ENCODE data around the gene HSF2.
"Not testable (repeated sequence)": the region's sequence is repeated elsewhere in the genome, so short reads cannot be mapped to it uniquely, and the experiment has no call there.

HSF2 gene

DNA sequence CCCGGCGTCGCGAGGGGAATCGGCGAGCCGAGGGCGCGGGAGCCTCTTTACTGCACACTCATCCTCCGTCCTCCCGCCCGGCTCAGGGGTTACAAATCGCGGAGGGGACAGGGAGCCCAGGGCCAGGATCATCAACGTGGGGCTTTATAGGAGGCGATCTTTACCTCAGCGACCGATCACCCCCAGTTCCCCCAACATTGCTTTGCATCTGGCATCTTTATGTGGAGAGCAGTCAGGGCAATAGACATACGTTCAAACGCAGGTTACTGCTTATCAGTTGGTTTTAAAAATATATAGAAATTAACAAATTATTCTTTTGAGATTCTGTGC, 634 bp downstream of the HSF2 start:
- DNase-seq = no peak

DNA sequence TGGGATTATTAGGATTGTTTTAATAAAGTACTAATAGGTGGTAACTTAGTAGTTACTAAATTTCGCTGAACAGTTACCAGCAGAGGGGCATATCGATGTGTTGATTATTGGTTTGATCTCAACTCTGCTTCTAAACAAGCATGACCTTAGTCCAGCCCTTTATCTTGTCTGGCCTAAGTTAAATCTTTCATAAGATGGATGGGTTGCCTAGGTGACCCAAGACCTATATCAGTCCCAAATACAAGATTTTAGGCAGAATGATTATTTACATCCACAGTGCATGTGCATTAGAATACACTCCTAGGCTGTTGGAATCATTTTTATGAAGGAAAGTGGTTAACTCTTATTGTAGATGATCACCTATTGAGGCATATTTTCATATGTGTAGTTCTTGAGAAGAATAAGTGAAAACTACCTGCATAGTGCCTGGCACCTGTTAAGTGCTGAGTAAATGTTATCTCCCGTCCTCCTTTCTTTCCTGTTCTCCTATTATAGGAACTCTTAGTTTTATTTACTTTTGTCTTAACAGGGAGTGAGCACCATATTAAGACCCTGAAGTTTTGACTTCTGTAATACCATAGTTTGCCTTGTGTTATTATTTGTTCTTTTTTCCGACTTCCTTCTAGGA, 1.1 kb downstream of the HSF2 start:
- DNase-seq = no peak

DNA sequence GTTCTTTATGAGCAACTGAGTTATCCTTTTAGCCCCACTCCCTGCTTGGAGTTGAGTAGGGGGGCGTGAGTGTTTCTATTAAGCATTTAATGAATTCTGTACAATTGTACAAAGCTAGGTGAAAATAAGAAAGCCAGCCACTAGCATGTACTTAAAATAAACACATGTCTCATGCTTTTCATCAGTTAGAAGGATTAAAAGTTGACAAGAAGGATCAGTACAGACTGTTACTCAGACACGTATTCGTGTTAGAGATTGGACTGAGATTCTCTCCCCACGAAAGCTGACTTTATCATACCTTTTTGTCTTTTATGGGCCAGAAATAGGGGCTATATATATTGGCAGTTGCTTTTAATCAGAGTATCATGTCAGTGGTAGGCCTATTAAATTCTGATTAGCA, 1.7 kb downstream of the HSF2 start:
- no peak for DNase-seq

DNA sequence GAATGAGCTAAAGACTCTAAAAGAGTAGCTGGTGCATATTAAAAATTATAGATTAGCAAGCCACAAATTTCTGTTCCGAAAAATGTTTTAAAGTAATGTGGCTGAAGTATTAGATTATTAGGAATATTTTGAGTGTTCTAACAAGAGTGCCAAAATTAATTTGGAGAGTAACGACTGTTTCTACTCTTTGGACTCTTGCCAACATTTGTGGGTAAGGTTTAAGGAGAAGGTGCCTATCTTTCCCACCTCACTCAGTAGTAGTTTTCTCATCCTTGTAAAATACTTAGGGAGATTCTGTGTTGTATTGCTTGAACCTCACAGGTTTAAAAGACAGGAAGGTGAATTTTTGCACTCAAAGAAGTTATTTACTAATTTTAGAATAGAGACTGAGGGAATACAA, 5.0 kb downstream of the HSF2 start:
- DNase-seq = no peak

DNA sequence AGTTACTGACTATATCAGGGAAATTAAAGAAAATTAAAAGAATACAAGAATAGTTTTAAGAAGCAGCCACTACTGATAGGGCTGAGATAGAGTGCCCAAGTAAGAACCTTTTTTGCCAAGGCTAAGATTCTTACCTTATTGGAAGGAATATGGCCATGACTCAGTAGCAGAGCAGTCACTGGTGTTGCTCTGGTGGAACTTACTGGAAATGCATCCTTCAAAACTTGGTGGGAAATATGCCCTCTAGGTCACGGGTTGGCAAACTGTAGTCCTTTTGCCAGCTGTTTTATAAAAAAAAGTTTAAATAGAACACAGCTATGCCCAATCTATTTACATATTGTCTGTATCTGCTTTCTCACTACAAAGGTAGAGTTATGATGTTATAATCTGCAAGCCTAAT, 6.0 kb downstream of the HSF2 start:
- no peak for DNase-seq

DNA sequence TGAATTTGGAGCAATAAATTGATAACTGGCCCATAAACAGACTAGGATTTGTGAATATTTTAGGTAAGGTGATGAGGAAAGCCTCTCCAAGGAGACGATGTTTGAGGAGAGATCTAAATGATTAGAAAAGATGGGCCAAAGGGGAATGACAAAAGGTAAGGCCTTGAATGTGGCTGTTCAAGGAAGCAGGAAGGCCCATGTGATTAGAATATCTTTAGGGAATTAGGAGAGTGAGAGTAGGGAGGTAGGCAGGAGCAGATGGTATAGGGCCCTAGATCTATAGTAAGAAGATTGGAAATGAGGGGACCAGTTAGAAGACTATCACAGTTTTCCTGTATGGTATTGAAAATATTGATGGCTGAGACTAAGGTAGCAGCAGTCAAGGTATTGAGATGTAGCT, 6.7 kb downstream of the HSF2 start:
- DNase-seq = no peak

DNA sequence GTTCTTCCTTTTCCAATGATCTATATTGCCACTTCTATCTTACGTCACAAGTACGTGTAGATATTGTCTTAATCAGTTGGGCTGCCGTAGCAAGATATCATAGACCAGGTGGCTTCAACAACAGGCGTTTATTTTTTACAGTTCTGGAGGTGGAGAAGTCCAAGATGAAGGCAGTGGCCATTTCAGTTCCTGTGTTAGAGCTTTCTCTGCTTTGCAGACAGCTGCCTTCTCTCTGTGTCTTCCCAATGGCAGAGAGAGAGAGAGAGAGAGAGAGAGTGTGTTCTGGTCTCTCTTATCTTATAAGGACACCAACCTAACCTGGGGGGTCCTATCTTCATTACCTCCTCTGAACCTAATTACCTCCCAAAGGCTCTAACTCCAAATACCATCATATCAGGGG, 8.3 kb downstream of the HSF2 start:
- DNase-seq = no peak

DNA sequence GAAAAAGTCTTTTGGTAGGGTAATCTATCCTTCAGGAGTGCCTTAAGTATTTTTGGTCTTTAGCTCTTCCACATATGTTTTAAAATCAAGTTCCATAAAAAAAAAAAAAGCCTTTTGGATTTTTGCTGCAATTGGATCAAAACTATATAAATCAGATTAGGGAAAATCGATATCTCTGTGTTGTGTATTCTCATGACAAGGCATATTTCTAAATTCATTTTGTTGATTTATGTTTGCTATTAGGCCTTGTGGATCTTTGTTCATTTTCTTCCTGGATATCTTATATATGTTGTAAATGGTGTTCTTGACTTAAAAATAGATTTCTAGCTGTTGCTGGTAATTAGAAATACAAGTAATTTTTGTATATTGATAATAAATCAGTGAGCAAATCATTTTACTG, 8.8 kb downstream of the HSF2 start:
- no peak for DNase-seq

DNA sequence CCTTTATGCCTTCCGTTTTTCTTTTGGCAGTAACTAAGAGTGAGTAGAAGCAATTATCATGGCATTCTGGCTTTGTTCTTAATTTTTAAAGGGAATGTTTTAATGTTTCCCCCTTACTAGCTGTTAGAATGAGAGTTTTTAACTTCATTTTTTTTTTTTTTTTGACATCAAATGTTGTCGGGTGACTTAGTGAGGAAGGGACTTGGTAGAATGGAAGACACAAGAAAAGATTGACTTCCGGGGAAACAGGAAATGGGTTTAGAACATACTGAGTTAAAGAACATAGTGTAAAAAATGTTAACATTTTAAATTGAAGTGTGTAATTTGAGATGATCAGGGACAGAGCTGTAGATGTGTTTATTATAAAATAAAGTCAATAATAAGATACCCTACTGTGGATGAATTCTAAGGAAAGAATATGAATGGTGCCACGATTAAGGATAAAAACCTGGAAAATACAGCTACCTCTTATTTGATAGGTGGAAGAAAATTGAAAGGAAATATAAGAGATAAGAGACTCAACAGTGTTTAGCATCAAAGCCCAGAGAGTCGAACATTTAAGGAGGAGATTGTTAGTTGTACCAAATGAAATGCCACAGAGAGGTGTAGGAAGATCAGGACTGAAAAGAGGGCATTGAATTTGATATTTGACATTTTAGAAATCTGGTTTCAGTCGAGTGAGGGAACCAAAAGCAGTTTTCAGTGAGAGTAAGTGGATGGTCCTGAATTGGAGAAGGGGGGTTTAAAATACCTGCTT, 9.4 kb downstream of the HSF2 start:
- no peak for DNase-seq

DNA sequence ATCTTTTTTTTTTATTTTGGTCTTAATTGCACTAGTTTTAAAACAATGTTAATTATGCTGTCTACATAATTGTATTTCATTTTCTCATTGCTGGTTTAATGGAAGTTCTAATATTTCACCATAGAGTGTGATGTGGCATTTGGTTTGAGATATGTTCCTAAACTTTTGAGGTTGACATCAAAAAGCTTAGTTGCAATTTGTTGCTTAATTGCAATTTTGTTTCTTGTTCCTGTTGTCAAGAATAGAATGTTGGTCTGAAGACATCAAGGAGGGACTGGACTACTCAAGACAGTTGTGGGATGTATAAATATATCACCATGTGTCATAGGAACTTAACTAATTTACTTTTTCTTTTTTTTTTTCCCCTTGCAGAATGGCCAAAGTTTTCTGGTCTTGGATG, 12.5 kb downstream of the HSF2 start:
- no peak for DNase-seq

DNA sequence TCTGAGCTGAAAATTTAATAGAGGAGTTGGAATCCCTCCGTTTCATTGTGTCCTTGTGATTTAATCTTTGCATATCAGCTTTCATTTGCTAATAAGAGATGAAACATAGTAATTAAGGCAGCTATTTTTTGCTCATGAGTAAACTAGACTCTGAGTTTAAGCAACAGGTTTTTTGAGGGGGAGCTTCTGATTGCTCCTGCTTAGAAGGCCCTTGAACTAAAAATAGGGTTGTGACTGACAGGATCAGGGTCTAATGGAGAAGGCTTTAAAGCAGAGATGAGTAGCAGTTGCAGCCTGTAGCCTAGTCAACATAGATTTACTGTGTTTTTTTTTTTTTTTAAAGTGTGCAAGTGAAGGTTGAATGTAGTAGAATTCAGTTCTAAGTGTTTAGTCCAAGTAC, 17.4 kb downstream of the HSF2 start:
- no peak for DNase-seq

DNA sequence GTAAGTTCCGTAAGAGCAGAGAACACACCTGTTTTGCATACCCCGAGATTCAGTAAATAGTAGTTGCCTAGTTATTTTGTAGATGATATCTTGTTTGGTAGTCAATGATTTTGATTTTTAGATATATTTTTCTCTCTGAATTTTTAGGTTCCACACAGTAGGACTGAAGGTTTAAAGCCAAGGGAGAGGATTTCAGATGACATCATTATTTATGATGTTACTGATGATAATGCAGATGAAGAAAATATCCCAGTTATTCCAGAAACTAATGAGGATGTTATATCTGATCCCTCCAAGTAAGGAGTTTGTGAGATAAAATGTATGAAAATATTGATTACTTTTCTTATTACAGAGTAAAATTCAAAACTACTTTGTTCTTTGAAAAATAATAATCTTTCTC, 22.6 kb downstream of the HSF2 start:
- DNase-seq = no peak

DNA sequence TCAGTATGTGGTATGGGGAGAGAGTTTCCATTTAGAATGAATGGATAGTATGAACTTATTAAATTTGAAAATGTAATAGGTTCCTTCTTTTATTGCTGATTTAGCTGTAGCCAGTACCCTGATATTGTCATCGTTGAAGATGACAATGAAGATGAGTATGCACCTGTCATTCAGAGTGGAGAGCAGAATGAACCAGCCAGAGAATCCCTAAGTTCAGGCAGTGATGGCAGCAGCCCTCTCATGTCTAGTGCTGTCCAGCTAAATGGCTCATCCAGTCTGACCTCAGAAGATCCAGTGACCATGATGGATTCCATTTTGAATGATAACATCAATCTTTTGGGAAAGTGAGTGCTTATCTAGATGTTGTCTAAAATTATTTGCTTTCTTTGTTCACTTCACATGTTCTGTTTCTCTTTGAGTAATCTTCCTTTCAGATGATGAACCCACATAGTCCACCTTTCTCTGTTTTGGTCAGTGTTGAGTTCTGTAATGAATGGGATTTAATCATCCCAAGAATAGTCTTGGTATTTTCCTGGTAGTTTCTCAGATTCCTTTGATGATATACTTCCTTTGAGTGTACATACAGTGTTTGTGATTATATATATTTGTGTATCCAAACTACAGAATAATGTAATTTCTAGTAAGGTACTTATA, 23.3 kb downstream of the HSF2 start:
- DNase-seq = no peak

DNA sequence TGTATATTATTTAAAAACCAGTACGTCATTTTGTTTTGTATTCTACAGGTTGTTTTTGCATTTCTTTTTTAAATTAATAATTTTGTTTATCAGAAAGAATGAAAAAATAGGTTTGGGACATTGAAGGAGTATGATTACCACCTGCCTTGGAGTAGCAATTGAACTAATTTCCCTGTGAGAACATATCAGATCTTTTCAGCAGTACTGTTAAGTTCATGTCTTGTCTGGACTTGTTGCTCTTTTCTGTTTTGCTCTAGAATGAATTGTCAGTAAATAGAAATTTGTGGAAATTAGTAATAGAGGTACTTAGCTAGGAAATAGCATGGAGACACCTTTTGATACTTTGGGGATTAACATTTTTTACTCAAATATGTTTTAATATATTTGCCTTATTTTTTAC, 24.3 kb downstream of the HSF2 start:
- DNase-seq = no peak

DNA sequence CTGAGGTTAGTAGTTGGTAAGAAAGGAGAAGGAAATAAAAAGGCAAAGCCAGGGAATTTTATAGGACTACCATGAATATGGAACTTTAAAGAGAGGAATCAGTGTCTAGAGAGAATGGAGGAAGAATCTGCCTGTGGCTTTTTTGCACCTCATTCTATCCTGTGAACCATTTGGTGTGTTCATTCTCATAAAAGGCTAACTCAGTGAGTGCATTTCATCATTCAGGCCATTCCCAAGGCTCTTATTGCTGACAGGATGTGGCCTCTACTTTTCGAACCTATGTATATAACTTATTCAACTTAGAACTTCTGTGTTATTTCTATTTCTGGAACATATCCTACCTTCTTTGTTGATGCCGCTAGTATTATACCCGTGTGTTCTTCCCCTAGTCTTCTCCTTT, 27.1 kb downstream of the HSF2 start:
- DNase-seq = no peak

DNA sequence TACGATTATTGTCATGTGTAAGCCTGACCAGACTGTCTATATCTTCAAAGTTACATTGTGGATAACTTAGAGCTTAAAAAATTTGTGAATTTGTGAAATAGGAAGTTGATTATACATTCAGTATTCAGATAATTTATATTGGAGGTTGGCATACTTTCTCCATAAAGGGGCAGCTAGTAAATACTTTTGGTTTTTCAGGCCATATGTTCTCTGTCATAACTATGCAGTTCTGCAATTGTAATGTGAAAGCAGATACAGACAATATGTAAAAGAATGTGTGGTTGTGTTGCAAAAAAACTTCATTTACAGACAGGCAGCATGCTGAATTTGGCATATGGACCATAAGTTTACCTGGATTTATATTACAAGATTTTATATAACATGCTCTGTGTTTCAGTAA, 29.3 kb downstream of the HSF2 start:
- no peak for DNase-seq

DNA sequence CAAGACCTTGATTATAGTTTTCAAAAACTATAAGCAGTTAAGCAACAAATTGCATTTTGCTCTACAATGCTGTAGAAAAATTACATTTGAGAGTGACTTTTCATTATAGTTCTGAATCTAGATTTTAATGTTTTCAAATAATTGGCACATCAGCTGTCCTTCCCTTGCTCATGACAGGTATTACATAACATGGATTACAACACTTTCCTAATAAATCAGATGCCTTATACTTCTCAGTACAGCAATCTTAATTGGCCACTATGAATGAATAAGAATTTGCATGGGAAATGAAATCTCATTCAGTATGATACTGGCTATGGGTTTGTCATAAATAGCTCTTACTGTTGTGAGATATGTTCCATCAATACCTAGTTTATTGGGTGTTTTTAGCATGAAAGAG, 29.9 kb downstream of the HSF2 start:
- DNase-seq = no peak

DNA sequence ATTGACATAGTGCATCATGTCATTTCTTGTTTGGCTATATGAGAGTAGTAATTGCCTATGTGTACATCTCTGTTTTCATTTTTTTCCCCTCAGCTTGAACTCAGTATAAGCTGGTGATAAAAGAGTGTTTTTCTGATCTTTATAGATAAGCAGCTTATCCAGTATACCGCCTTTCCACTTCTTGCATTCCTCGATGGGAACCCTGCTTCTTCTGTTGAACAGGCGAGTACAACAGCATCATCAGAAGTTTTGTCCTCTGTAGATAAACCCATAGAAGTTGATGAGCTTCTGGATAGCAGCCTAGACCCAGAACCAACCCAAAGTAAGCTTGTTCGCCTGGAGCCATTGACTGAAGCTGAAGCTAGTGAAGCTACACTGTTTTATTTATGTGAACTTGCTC, 32.3 kb downstream of the HSF2 start:
- DNase-seq = no peak

DNA sequence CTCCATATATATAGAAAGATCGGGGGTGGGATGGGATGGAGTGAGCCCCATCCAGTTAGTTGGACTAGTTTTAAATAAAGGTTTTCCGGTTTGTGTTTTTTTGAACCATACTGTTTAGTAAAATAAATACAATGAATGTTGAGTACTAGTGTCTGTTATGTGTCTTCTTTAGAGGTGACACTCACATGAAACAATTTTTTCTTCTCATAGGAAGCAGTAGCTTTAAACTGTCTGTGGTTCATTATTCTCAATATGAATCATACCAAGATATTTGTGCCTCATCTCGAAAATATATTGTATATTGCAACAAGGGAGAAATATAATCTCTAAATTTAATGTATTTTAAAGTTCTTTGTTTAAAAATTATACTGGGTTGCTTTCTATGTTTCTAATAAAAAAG, 33.4 kb downstream of the HSF2 start:
- no peak for DNase-seq

DNA sequence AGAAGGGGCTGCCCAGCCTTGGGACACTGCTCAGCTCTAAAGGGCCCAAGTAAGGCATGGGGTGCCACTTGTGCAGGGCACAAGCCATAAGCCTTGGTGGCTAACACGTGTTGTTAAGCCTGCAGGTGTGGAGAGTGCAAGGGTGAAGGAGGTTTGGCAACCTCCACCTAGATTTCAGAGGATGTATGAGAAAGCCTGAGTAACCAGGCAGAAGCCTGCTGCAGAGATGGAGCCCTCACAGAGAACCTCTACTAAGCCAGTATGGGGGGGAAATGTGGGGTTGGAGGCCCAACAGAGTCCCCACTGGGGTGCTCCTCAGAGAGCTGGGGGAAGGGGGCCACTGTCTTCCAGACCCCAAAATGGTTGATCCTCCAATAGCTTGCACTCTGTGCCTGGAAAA, 39.5 kb downstream of the HSF2 start:
- no peak for DNase-seq

DNA sequence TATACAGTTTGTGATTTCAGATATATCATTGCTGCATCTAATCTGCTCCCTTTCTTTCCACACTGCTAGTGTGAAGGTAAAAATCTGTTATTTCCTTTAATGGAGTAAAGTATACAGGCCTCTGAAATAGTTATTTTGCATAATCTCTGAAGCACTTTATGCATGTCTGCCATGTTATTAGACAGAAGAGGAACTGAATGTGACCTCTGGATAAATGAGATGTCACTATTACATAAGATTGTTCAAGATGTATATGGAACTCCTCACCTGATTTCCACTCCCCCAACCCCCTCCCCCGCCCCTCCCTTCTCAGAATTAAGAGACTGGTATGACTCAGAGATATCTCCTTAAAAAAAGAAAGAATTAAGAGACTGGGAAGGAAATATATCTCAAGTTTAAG, 45.8 kb downstream of the HSF2 start:
- DNase-seq = no peak

DNA sequence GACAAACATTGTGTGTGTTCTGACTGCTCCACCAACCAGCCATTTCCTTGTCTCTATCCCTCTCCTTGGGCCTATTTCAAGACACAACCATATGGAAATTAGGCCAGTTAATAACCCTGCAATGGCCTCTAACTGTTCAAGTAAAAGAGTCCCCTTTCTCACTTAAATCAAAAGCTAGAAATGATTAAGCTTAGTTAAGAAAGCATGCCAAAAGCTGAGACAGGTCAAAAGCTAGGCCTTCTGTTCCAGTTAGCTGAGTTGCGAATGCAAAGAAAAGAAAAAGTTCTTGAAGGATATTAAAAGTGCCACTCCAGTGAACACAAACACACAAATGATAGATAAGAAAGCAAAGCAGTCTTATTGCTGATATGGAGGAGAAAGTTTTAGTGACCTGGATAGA, 49.6 kb downstream of the HSF2 start:
- DNase-seq = no peak

DNA sequence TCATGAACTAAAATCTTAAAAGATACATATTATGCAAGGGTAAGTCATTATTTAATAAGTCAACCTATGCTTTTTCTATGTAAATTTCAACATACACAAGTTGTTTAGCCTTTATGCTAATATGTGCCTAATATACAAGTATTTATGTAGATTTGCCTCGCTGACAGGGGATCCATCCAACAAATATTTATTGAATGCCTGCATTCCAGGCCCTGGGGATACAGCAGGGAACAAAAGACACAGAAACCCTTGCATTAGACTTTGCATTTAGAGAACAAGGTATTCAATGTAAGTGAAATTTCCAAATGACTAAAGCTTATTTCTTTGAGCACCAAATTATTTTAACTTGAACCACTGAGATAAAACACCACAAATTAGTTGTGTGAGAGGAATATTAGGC, 53.1 kb downstream of the HSF2 start:
- DNase-seq = no peak

DNA sequence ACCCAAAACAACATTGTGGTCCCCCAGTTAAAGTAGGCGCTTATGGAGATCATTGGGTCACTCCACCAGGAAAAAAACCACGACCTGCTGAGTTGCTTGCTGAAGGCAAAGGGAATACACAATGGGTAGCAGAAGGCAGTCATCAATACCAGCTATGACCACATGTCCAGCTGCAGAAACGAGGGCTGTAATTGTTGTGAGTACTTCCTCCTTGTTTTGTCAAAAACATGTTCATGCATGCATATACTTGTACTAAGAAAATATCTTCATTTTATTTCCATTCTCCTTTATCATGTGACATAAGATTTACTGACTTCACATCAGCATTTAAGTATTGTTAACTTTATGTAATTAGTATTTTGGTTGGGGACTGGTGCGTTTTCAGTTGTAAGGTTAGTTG, 55.2 kb downstream of the HSF2 start:
- no peak for DNase-seq

DNA sequence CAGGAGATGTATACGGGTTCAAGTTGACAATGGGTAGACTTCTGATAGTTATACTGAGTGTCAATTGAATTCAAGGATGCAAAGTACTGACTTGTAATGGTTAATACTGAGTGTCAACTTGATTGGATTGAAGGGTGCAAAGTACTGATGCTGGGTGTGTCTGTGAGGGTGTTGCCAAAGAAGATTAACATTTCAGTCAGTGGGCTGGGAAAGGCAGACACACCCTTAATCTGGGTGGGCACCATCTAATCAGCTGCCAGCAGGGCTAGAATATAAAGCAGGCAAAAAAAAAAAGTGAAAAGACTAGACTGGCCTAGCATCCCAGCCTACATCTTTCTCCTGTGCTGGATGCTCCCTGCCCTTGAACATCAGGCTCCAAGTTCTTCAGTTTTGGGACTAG, 55.7 kb downstream of the HSF2 start:
- DNase-seq = not testable (repeated sequence)
